Astrocyte (in vitro differentiated cells and primary cell): ENCODE measurements around the gene SMIM36. TPM values are rescaled to one million over a fixed set of nuclear protein-coding genes. Genes with fewer than 3 reads are reported as not detected.
A peak's percentile ranks its signal among the peaks of the same experiment; 100 is the strongest.

Experiments used
- DNase-seq: peaks from one replicate; pipeline ENCODE4 v3.0.0-alpha.2; 2010; ENCODE audit warnings: low read depth
- FAIRE-seq: peaks from 2 replicates; lab custom pipeline; 2011; peaks lifted over from hg19 to GRCh38; lab: Jason Lieb, UNC
- H2AFZ ChIP-seq: 2 replicates; pipeline ENCODE4 v1.6.0; 2012; ENCODE audit warnings: low read depth, low read length, inconsistent platforms
- H3K27ac ChIP-seq: 2 replicates; pipeline ENCODE4 v1.5.1; 2011; ENCODE audit warnings: low read depth, low read length, inconsistent platforms
- H3K27me3 ChIP-seq: 2 replicates; pipeline ENCODE4 v1.6.0; 2011; ENCODE audit warnings: low read length, inconsistent platforms; ENCODE audit not compliant: insufficient read depth
- H3K36me3 ChIP-seq: 2 replicates; pipeline ENCODE4 v1.5.1; 2011; ENCODE audit warnings: low read length, inconsistent platforms; ENCODE audit not compliant: insufficient read depth
- H3K4me1 ChIP-seq: 2 replicates; pipeline ENCODE4 v1.5.1; 2011; ENCODE audit warnings: low read length, inconsistent platforms; ENCODE audit not compliant: insufficient read depth
- H3K4me2 ChIP-seq: 2 replicates; pipeline ENCODE4 v1.6.0; 2012; ENCODE audit warnings: low read length, inconsistent platforms
- H3K4me3 ChIP-seq: 2 replicates; pipeline ENCODE4 v1.5.1; 2011; ENCODE audit warnings: low read depth, mild to moderate bottlenecking, low read length, inconsistent platforms; ENCODE audit not compliant: insufficient read depth
- H3K79me2 ChIP-seq: 2 replicates; pipeline ENCODE4 v1.6.0; 2012; ENCODE audit warnings: mild to moderate bottlenecking, low read length, inconsistent platforms; ENCODE audit not compliant: insufficient read depth
- H3K9ac ChIP-seq: 2 replicates; pipeline ENCODE4 v1.6.0; 2012; ENCODE audit warnings: mild to moderate bottlenecking, low read length, inconsistent platforms
- H3K9me3 ChIP-seq: 2 replicates; pipeline ENCODE4 v1.5.1; 2012; ENCODE audit warnings: low read depth, mild to moderate bottlenecking, low read length, inconsistent platforms; ENCODE audit not compliant: insufficient read depth
- H4K20me1 ChIP-seq: 2 replicates; pipeline ENCODE4 v1.6.0; 2012; ENCODE audit warnings: low read length, inconsistent platforms; ENCODE audit not compliant: insufficient read depth
- H3K27ac Mint-ChIP-seq: one replicate; pipeline ENCODE4 v1.8.0; 2021; ENCODE audit warnings: mild to moderate bottlenecking, mixed read lengths; ENCODE audit not compliant: unreplicated experiment
- H3K27me3 Mint-ChIP-seq: one replicate; pipeline ENCODE4 v1.8.0; 2021; ENCODE audit warnings: low read depth, mixed read lengths; ENCODE audit not compliant: unreplicated experiment
- H3K36me3 Mint-ChIP-seq: one replicate; pipeline ENCODE4 v1.8.0; 2021; ENCODE audit warnings: low read depth, mixed read lengths; ENCODE audit not compliant: unreplicated experiment
- H3K4me1 Mint-ChIP-seq: one replicate; pipeline ENCODE4 v1.8.0; 2021; ENCODE audit warnings: low read depth, mixed read lengths; ENCODE audit not compliant: unreplicated experiment
- H3K4me3 Mint-ChIP-seq: one replicate; pipeline ENCODE4 v1.8.0; 2021; ENCODE audit warnings: mild to moderate bottlenecking, moderate library complexity, mixed read lengths; ENCODE audit not compliant: unreplicated experiment
- H3K9me3 Mint-ChIP-seq: one replicate; pipeline ENCODE4 v1.8.0; 2021; ENCODE audit warnings: mild to moderate bottlenecking, mixed read lengths; ENCODE audit not compliant: unreplicated experiment
- CTCF ChIP-seq: IDR thresholded peaks from 2 replicates; pipeline ENCODE4 v1.5.1; 2011; ENCODE audit warnings: low read depth, mild to moderate bottlenecking, inconsistent platforms, low read length, moderate library complexity; ENCODE audit not compliant: insufficient read depth
- EZH2 ChIP-seq: IDR thresholded peaks from 2 replicates; pipeline ENCODE4 v1.6.1; 2012; ENCODE audit warnings: mild to moderate bottlenecking, low read length, inconsistent platforms; ENCODE audit not compliant: insufficient read depth
- total RNA-seq: library from RNA; stranded (reverse); gene quantifications from 2 replicates; pipeline ENCODE4 v1.2.1, GENCODE V29; 2021

The SMIM36 gene
- total RNA-seq, 1 donor from 2014 or later: not detected

- Histone ChIP-seq H3K9ac (no peak overlapping the region), H3K4me3 (no peak overlapping the region), H3K9me3 (no peaks in the 10 kb centered on the region), H3K4me1 (peaks cover 8% of the 10 kb centered on the region), H3K36me3 (no peaks in the 10 kb centered on the region), H3K4me2 (peak overlapping the region; percentile 53), H3K27me3 (peaks cover 3% of the 10 kb centered on the region), H2AFZ (no peak overlapping the region), H3K79me2 (no peaks in the 10 kb centered on the region), H4K20me1 (no peaks in the 10 kb centered on the region), H3K27ac (no peak overlapping the region)
- no peak for TF ChIP-seq EZH2
- TF ChIP-seq CTCF: no peak
- Mint-ChIP-seq H3K4me1 (peaks cover 24% of the 10 kb centered on the region), H3K27me3 (no peaks in the 10 kb centered on the region), H3K27ac (peak overlapping the region; percentile 79), H3K36me3 (no peaks in the 10 kb centered on the region), H3K4me3 (no peak overlapping the region), H3K9me3 (no peaks in the 10 kb centered on the region)
- no peak for DNase-seq
- no peak for FAIRE-seq
These were observed 66.5 kb downstream of the SMIM36 start for GRCh38 chr17:55444471-55445441.

GRCh38 chr17:55443904-55444303 is 67.3 kb downstream of the SMIM36 start:
- FAIRE-seq (no peak), DNase-seq (no peak)
- TF ChIP-seq EZH2 (no peak), CTCF (no peak)
- H3K27me3 Mint-ChIP-seq: no peaks in the 10 kb centered on the region
- H3K36me3 ChIP-seq: no peaks in the 10 kb centered on the region
- H3K4me3 Mint-ChIP-seq: no peak overlapping the region
- H2AFZ ChIP-seq: no peak overlapping the region
- no peak overlapping the region for H3K4me3 ChIP-seq
- no peaks in the 10 kb centered on the region for H3K36me3 Mint-ChIP-seq
- H3K27ac ChIP-seq: no peak overlapping the region
- peaks cover 26% of the 10 kb centered on the region for H3K4me1 Mint-ChIP-seq
- H3K27me3 ChIP-seq: peaks cover 3% of the 10 kb centered on the region
- H3K9ac ChIP-seq: no peak overlapping the region
- no peak overlapping the region for H3K4me2 ChIP-seq
- peaks cover 8% of the 10 kb centered on the region for H3K4me1 ChIP-seq
- H3K27ac Mint-ChIP-seq: no peak overlapping the region
- H4K20me1 ChIP-seq: no peaks in the 10 kb centered on the region
- no peaks in the 10 kb centered on the region for H3K9me3 Mint-ChIP-seq
- no peaks in the 10 kb centered on the region for H3K9me3 ChIP-seq
- H3K79me2 ChIP-seq: no peaks in the 10 kb centered on the region
